Neural progenitor cell (in vitro differentiated cells): ENCODE results near the gene CTNNB1.

Experiments
- EZH2 ChIP-seq: fragments of 200-600 bp; sonication (generic); IDR thresholded peaks from 2 replicates; pipeline ENCODE4 v1.6.1; 2017; ENCODE audit warnings: antibody characterized with exemption, mild to moderate bottlenecking, moderate library complexity
- TF ChIP-seq, protein P1 (sequence below): fragments of 200-600 bp; sonication (generic); IDR thresholded peaks from 2 replicates; pipeline ENCODE4 v1.5.1; 2017; ENCODE audit warnings: antibody characterized with exemption, mild to moderate bottlenecking

DNA sequence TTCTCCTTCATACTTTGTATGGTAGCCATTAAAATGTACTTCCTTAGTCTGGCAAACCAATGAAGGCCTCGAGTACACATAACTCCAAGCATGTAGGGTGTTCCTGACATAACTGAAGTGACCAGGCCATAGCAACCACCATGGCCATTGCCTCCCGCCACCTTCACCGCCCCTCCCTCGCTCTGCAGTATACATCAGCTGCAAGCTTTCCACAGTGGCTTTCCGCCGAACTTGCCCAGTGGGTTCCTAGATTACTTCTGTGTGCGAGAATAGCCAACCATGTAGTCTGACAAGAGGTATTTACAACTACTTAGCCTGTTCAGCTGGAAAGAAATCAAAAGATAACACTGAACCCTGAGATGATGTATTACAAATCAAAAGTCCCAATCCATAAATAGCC lies 3.4 kb upstream of the CTNNB1 start:
- TF ChIP-seq, protein P1, sequence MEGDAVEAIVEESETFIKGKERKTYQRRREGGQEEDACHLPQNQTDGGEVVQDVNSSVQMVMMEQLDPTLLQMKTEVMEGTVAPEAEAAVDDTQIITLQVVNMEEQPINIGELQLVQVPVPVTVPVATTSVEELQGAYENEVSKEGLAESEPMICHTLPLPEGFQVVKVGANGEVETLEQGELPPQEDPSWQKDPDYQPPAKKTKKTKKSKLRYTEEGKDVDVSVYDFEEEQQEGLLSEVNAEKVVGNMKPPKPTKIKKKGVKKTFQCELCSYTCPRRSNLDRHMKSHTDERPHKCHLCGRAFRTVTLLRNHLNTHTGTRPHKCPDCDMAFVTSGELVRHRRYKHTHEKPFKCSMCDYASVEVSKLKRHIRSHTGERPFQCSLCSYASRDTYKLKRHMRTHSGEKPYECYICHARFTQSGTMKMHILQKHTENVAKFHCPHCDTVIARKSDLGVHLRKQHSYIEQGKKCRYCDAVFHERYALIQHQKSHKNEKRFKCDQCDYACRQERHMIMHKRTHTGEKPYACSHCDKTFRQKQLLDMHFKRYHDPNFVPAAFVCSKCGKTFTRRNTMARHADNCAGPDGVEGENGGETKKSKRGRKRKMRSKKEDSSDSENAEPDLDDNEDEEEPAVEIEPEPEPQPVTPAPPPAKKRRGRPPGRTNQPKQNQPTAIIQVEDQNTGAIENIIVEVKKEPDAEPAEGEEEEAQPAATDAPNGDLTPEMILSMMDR, result no peak
- no peak for TF ChIP-seq EZH2
